Ishikawa (cell line): ENCODE measurements around the gene BTBD9.

Experiments used
- CREB1 ChIP-seq: IDR thresholded peaks from 2 replicates; pipeline ENCODE4 v1.6.1; 2012; ENCODE audit warnings: low read depth
- MAX ChIP-seq: IDR thresholded peaks from 2 replicates; pipeline ENCODE4 v1.6.1; 2012
- NFIC ChIP-seq: IDR thresholded peaks from 2 replicates; pipeline ENCODE4 v1.6.1; 2012
- REST ChIP-seq: IDR thresholded peaks from 2 replicates; pipeline ENCODE4 v1.6.1; 2012; ENCODE audit warnings: low read depth, mild to moderate bottlenecking
- USF1 ChIP-seq: IDR thresholded peaks from 2 replicates; pipeline ENCODE4 v1.6.1; 2012

- no peak for TF ChIP-seq USF1
- TF ChIP-seq MAX = no peak
- no peak for TF ChIP-seq REST
- TF ChIP-seq CREB1 = no peak
- TF ChIP-seq NFIC = no peak
Observed at GRCh38 chr6:38518511-38519304, 121.0 kb downstream of the BTBD9 start.
